H1 (cell line): ENCODE measurements around the gene ASIC2. TPM values are rescaled to one million over a fixed set of nuclear protein-coding genes. Genes with fewer than 3 reads are reported as not detected.

Source experiments
- CTCF ChIA-PET: fragments of 300-600 bp; sonication (Branson Sonifier 250); formaldehyde crosslinking; loops from one replicate; lab custom pipeline; 2021; ENCODE audit not compliant: partially characterized antibody; lab: Charles Lee
- POLR2A ChIA-PET: fragments of 300-600 bp; sonication (Branson Sonifier 250); formaldehyde crosslinking; loops from one replicate; lab custom pipeline; 2021; ENCODE audit warnings: inconsistent platforms; ENCODE audit not compliant: partially characterized antibody; lab: Charles Lee
- DNase-seq, 2 experiments: peaks; one replicate each; pipeline versions ENCODE4 v3.0.0 to v3.0.0-alpha.2; 2010 to 2022; ENCODE audit warnings: low spot score in 2 of 2, low read depth in 1 of 2, mixed read lengths in 1 of 2
- FAIRE-seq: peaks from 2 replicates; lab custom pipeline; 2011; peaks lifted over from hg19 to GRCh38; lab: Jason Lieb, UNC
- H2AFZ ChIP-seq: 2 replicates; pipeline ENCODE4 v1.8.1; 2012; ENCODE audit warnings: low read length, inconsistent platforms
- H2AK5ac ChIP-seq: 2 replicates; pipeline ENCODE4 v1.6.1; 2013; ENCODE audit warnings: low read depth, low read length
- H2BK120ac ChIP-seq: replicated peaks from 2 replicates; pipeline ENCODE3; 2013; ENCODE audit warnings: low read depth, low read length, inconsistent platforms
- H2BK12ac ChIP-seq: 2 replicates; pipeline ENCODE4 v1.6.1; 2013; ENCODE audit warnings: low read depth, low read length
- H2BK15ac ChIP-seq: 2 replicates; pipeline ENCODE4 v1.6.1; 2013; ENCODE audit warnings: low read length
- H2BK20ac ChIP-seq: 2 replicates; pipeline ENCODE4 v1.6.1; 2013; ENCODE audit warnings: low read length
- H2BK5ac ChIP-seq: 2 replicates; pipeline ENCODE4 v1.6.1; 2013; ENCODE audit warnings: low read depth, low read length
- H3K14ac ChIP-seq: 2 replicates; pipeline ENCODE4 v1.6.1; 2013; ENCODE audit warnings: inconsistent platforms; ENCODE audit not compliant: insufficient read length
- H3K18ac ChIP-seq: 2 replicates; pipeline ENCODE4 v1.6.1; 2013; ENCODE audit warnings: low read length; ENCODE audit errors: extremely low read depth
- H3K23ac ChIP-seq: 2 replicates; pipeline ENCODE4 v1.6.1; 2013; ENCODE audit warnings: inconsistent platforms; ENCODE audit not compliant: insufficient read length
- H3K23me2 ChIP-seq: 2 replicates; pipeline ENCODE4 v1.6.1; 2013; ENCODE audit warnings: low read depth, low read length
- H3K27ac ChIP-seq: 2 replicates; pipeline ENCODE4 v1.6.1; 2011; ENCODE audit warnings: low read depth, low read length, inconsistent platforms
- H3K27me3 ChIP-seq, 4 experiments: replicated peaks in 1 of 4; 1 replicate in 1 of 4; 2 replicates in 3 of 4; pipeline versions ENCODE4 v1.6.1 to v1.8.1; 2011 to 2013; ENCODE audit warnings: low read length in 3 of 4, mild to moderate bottlenecking in 3 of 4, inconsistent platforms in 2 of 4, mixed read lengths in 2 of 4, moderate library complexity in 1 of 4; ENCODE audit not compliant: control insufficient read depth in 3 of 4, insufficient read depth in 3 of 4; ENCODE audit errors: extremely low read depth in 1 of 4
- H3K36me3 ChIP-seq, 4 experiments: 2 replicates each; pipeline versions ENCODE4 v1.6.1 to v1.8.1; 2011 to 2013; ENCODE audit warnings: mild to moderate bottlenecking in 4 of 4, low read length in 3 of 4, moderate library complexity in 2 of 4, control low read depth in 1 of 4, inconsistent platforms in 1 of 4; ENCODE audit not compliant: insufficient read depth in 4 of 4, control insufficient read depth in 2 of 4
- H3K4ac ChIP-seq: replicated peaks from 2 replicates; pipeline ENCODE3; 2013; ENCODE audit warnings: low read length, low read depth, mixed read lengths, inconsistent platforms; ENCODE audit not compliant: insufficient read length
- H3K4me1 ChIP-seq, 4 experiments: replicated peaks in 1 of 4; 1 replicate in 1 of 4; 2 replicates in 3 of 4; pipeline versions ENCODE4 v1.6.1 to v1.8.1; 2011 to 2013; ENCODE audit warnings: low read length in 3 of 4, inconsistent platforms in 2 of 4, mixed read lengths in 1 of 4; ENCODE audit not compliant: insufficient read depth in 4 of 4, control insufficient read depth in 3 of 4
- H3K4me2 ChIP-seq, 2 experiments: 2 replicates each; pipeline versions ENCODE4 v1.6.1 to v1.8.1; 2011 to 2013; ENCODE audit warnings: low read depth in 2 of 2, low read length in 2 of 2, control low read depth in 1 of 2, inconsistent platforms in 1 of 2, mild to moderate bottlenecking in 1 of 2; ENCODE audit not compliant: insufficient read depth in 1 of 2
- H3K4me3 ChIP-seq, 4 experiments: fragments of 200-600, 300-600 bp in 1 of 4; sonication (generic), shearing (Covaris generic), sonication (Bioruptor Twin) in 1 of 4; 2 replicates each; pipeline versions ENCODE4 v1.5.1 to v1.8.1; 2011 to 2016; ENCODE audit warnings: low read length in 4 of 4, low read depth in 3 of 4, control low read depth in 2 of 4, inconsistent platforms in 2 of 4, mild to moderate bottlenecking in 2 of 4, mixed read lengths in 1 of 4, moderate library complexity in 1 of 4; ENCODE audit not compliant: insufficient read depth in 2 of 4; ENCODE audit errors: extremely low read depth in 1 of 4
- H3K56ac ChIP-seq: replicated peaks from 2 replicates; pipeline ENCODE3; 2013; ENCODE audit warnings: low read depth, mild to moderate bottlenecking, mixed read lengths, low read length, inconsistent platforms; ENCODE audit not compliant: insufficient read length
- H3K79me1 ChIP-seq: 2 replicates; pipeline ENCODE4 v1.6.1; 2013; ENCODE audit warnings: low read depth, low read length, control low read depth
- H3K79me2 ChIP-seq, 2 experiments: 2 replicates each; pipeline versions ENCODE4 v1.6.1 to v1.8.1; 2012 to 2013; ENCODE audit warnings: low read length in 2 of 2, mild to moderate bottlenecking in 2 of 2, inconsistent platforms in 1 of 2; ENCODE audit not compliant: insufficient read depth in 2 of 2, control insufficient read depth in 1 of 2
- H3K9ac ChIP-seq, 4 experiments: replicated peaks in 1 of 4; 1 replicate in 1 of 4; 2 replicates in 3 of 4; pipeline versions ENCODE4 v1.6.1 to v1.8.1; 2011 to 2013; ENCODE audit warnings: low read depth in 3 of 4, low read length in 3 of 4, control low read depth in 2 of 4, mild to moderate bottlenecking in 2 of 4, moderate library complexity in 2 of 4, inconsistent platforms in 1 of 4; ENCODE audit errors: extremely low read depth in 1 of 4
- H3K9me3 ChIP-seq, 2 experiments: 2 replicates each; pipeline versions ENCODE4 v1.6.1 to v1.8.1; 2012 to 2013; ENCODE audit warnings: mild to moderate bottlenecking in 2 of 2, moderate library complexity in 2 of 2, control low read depth in 1 of 2, inconsistent platforms in 1 of 2, low read depth in 1 of 2, low read length in 1 of 2, mixed read lengths in 1 of 2; ENCODE audit not compliant: insufficient read depth in 2 of 2
- H4K20me1 ChIP-seq, 2 experiments: replicated peaks in 1 of 2; 2 replicates each; pipeline versions ENCODE3 to v1.8.1; 2011 to 2013; ENCODE audit warnings: inconsistent platforms in 2 of 2, low read length in 2 of 2, mild to moderate bottlenecking in 1 of 2; ENCODE audit not compliant: insufficient read depth in 2 of 2, control insufficient read depth in 1 of 2
- H4K5ac ChIP-seq: 2 replicates; pipeline ENCODE4 v1.6.1; 2013; ENCODE audit warnings: low read length, low read depth, mixed read lengths, inconsistent platforms; ENCODE audit not compliant: insufficient read length
- H4K8ac ChIP-seq: 2 replicates; pipeline ENCODE4 v1.8.0; 2013; ENCODE audit warnings: mild to moderate bottlenecking, moderate library complexity, low read length, inconsistent platforms; ENCODE audit not compliant: insufficient read depth; ENCODE audit errors: extremely low read depth
- H4K91ac ChIP-seq: replicated peaks from 2 replicates; pipeline ENCODE3; 2013; ENCODE audit warnings: low read length, mixed read lengths, inconsistent platforms; ENCODE audit not compliant: insufficient read length
- ATF2 ChIP-seq: IDR thresholded peaks from 2 replicates; pipeline ENCODE4 v1.6.1; 2012; ENCODE audit warnings: low read length, inconsistent platforms
- ATF3 ChIP-seq: IDR thresholded peaks from 2 replicates; pipeline ENCODE4 v1.6.1; 2011; ENCODE audit warnings: low read depth, mild to moderate bottlenecking, low read length; ENCODE audit not compliant: insufficient read depth
- EP300 ChIP-seq, 2 experiments: IDR thresholded peaks; 1 replicate in 1 of 2; 2 replicates in 1 of 2; pipeline ENCODE4 v1.6.1; 2011 to 2012; ENCODE audit warnings: low read depth in 2 of 2, low read length in 2 of 2, mild to moderate bottlenecking in 2 of 2, borderline replicate concordance in 1 of 2, inconsistent platforms in 1 of 2, moderate library complexity in 1 of 2
- GABPA ChIP-seq: IDR thresholded peaks from 2 replicates; pipeline ENCODE4 v1.6.1; 2011; ENCODE audit warnings: mild to moderate bottlenecking, low read length, moderate library complexity, borderline replicate concordance; ENCODE audit not compliant: insufficient read depth
- GTF2F1 ChIP-seq: IDR thresholded peaks from 2 replicates; pipeline ENCODE4 v1.6.1; 2012; ENCODE audit warnings: low read depth, low read length, improper control_type of control experiment, borderline replicate concordance
- MAFK ChIP-seq: IDR thresholded peaks from 2 replicates; pipeline ENCODE4 v1.6.1; 2012; ENCODE audit warnings: low read depth, mild to moderate bottlenecking, improper control_type of control experiment, low read length
- MAX ChIP-seq: IDR thresholded peaks from 2 replicates; pipeline ENCODE4 v1.6.1; 2012; ENCODE audit warnings: inconsistent platforms
- RXRA ChIP-seq: IDR thresholded peaks from 2 replicates; pipeline ENCODE4 v1.6.1; 2011; ENCODE audit warnings: low read depth, mild to moderate bottlenecking, low read length, moderate library complexity; ENCODE audit not compliant: insufficient read depth
- SAP30 ChIP-seq: fragments of 300-600 bp; sonication (generic); IDR thresholded peaks from 2 replicates; pipeline ENCODE4 v1.7.1; 2012; ENCODE audit warnings: low read length, moderate library complexity, mild to moderate bottlenecking, inconsistent platforms; ENCODE audit not compliant: insufficient read depth, insufficient replicate concordance
- SIRT6 ChIP-seq: IDR thresholded peaks from one replicate; pipeline ENCODE4 v1.7.1; 2012; ENCODE audit warnings: low read length, inconsistent platforms
- TAF1 ChIP-seq: IDR thresholded peaks from 2 replicates; pipeline ENCODE4 v1.6.1; 2011; ENCODE audit warnings: mild to moderate bottlenecking, low read depth, low read length
- WGBS, 2 experiments: shearing (Covaris generic) in 1 of 2; methylation state at CpG; one replicate each; pipeline versions ENCODE4 v1.1.6 to v1.1.7; 2013 to 2015; ENCODE audit warnings: low lambda C conversion rate in 2 of 2, mixed read lengths in 2 of 2, inconsistent platforms in 1 of 2, low coverage in 1 of 2, missing lambda C conversion rate in 1 of 2; ENCODE audit not compliant: insufficient replicate concordance in 2 of 2, insufficient coverage in 1 of 2, insufficient read length in 1 of 2; ENCODE audit errors: extremely low coverage in 1 of 2, missing lambda C conversion rate in 1 of 2; 5-methylcytosine and 5-hydroxymethylcytosine counted together
- polyA plus RNA-seq, 7 experiments: library from polyadenylated mRNA; depleted of rRNA in 3 of 7; stranded (reverse) in 5 of 7; unstranded in 2 of 7; fragments of >200 nt in 5 of 7; fragments of 200-250 nt in 2 of 7; gene quantifications; 1 replicate in 5 of 7; 2 replicates in 1 of 7; 4 replicates in 1 of 7; pipeline versions ENCODE4 v1.2.1 to v1.2.3, GENCODE V29; 2011 to 2013; ENCODE audit warnings: missing spikeins in 2 of 7, mixed read lengths in 2 of 7
- total RNA-seq: library from RNA; stranded (reverse); fragmentation: NEBNext Ultra II Directional; extraction: Animal tissue kit (Norgen Biotek cat#: 25700); gene quantifications from 2 replicates; pipeline ENCODE4 v1.2.1, GENCODE V29; 2021

Gene ASIC2
- total and polyA plus RNA-seq, 2 of the 8 experiments (the other 6 are each of a cell fraction or from before 2014, with no cell fraction given): 0.86 to 1.2 TPM

GRCh38 chr17:33297643-33298042 is 4.5 kb upstream of the ASIC2 start:
- peaks cover 2 to 9% of the 10 kb centered on the region in 2 experiments for H4K20me1 ChIP-seq
- no peaks in the 10 kb centered on the region for H3K36me3 ChIP-seq
- FAIRE-seq (no peak), DNase-seq (no peak)
- H3K4ac ChIP-seq: no peak overlapping the region
- peaks cover 11 to 28% (median 24%) of the 10 kb centered on the region in 4 experiments for H3K27me3 ChIP-seq
- H2BK120ac ChIP-seq: no peak overlapping the region
- ChIA-PET POLR2A (no interaction called here), CTCF (no interaction called here)
- no peak overlapping the region for H2AK5ac ChIP-seq
- peaks cover 10% of the 10 kb centered on the region; the same call in 1 of the 2 replicates for H3K23me2 ChIP-seq
- no peak overlapping the region for H2BK12ac ChIP-seq
- no peak overlapping the region for H3K4me3 ChIP-seq
- peaks cover 0 to 3% of the 10 kb centered on the region in 2 experiments; a peak in 1 of 4 replicates for H3K9me3 ChIP-seq
- H2BK20ac ChIP-seq: no peak overlapping the region
- 94% methylated on average over 3 of the region's 4 CpGs; no CpG with 5 or more reads in 1 of the 2 experiments for WGBS, 2 experiments
- H4K91ac ChIP-seq: no peak overlapping the region
- no peak overlapping the region for H3K23ac ChIP-seq
- H2BK15ac ChIP-seq: no peak overlapping the region
- no peaks in the 10 kb centered on the region for H3K79me2 ChIP-seq
- H3K4me2 ChIP-seq: no peak overlapping the region
- H3K18ac ChIP-seq: no peak overlapping the region
- no peak overlapping the region for H2AFZ ChIP-seq
- H4K8ac ChIP-seq: no peak overlapping the region
- H4K5ac ChIP-seq: no peak overlapping the region
- H2BK5ac ChIP-seq: no peak overlapping the region
- H3K14ac ChIP-seq: no peak overlapping the region
- H3K9ac ChIP-seq: no peak overlapping the region
- peaks cover 0 to 4% (median 1%) of the 10 kb centered on the region in 4 experiments; a peak in 1 of 7 replicates for H3K4me1 ChIP-seq
- H3K27ac ChIP-seq: no peak overlapping the region
- no peaks in the 10 kb centered on the region for H3K79me1 ChIP-seq
- H3K56ac ChIP-seq: no peak overlapping the region
- no peak for TF ChIP-seq ATF2
- no peak for TF ChIP-seq RXRA
- TF ChIP-seq MAX: no peak
- TF ChIP-seq EP300 (IDR thresholded peaks at IDR 0.05; ENCODE audit: borderline replicate concordance in 1 of 2, low read depth in 2 of 2, low read length in 2 of 2): no peak
- no peak for TF ChIP-seq GTF2F1
- no peak for TF ChIP-seq SIRT6
- TF ChIP-seq SAP30: no peak
- no peak for TF ChIP-seq TAF1
- no peak for TF ChIP-seq MAFK
- no peak for TF ChIP-seq ATF3
- TF ChIP-seq GABPA: no peak
